ENCODE measurements around the gene MAP2K5. TPM values are rescaled to one million over a fixed set of nuclear protein-coding genes. Genes with fewer than 3 reads are reported as not detected.

MAP2K5 gene
- total and polyA plus RNA-seq, 9 of the 15 experiments (the other 6 are each of a cell fraction or from before 2014, with no cell fraction given): 0.41 to 16.5 (median 7.5) TPM

- peak; percentile 53; the same call in 1 of the 2 replicates for TF ChIP-seq SMARCE1 (IDR thresholded peaks at IDR 0.05)
- TF ChIP-seq JUND (IDR thresholded peaks at IDR 0.05; ENCODE audit: borderline replicate concordance, low read depth, low read length): peak; percentile 56; the same call in 1 of the 2 replicates
- TF ChIP-seq JUND (tag; IDR thresholded peaks at IDR 0.05; ENCODE audit: borderline replicate concordance, low read depth, low read length): peak; percentile 62; the same call in 2 of the 3 replicates
- peak; percentile 15 to 47; a peak in 3 of 4 replicates for TF ChIP-seq NRF1 (conservative IDR thresholded peaks at IDR 0.05 in 1 of 2, IDR thresholded peaks at IDR 0.05 in 1 of 2)
- peak; percentile 6; the same call in 1 of the 2 replicates for TF ChIP-seq EP300 (IDR thresholded peaks at IDR 0.05; ENCODE audit: low read length)
- TF ChIP-seq TCF15 (CRISPR knock-in tag; IDR thresholded peaks at IDR 0.05): no peak
- TF ChIP-seq CSDE1 (IDR thresholded peaks at IDR 0.05): peak in 1 of 2 experiments; percentile 19; a peak in 1 of 4 replicates
- 0 out of 2 replicates have a peak, but pooled peaks have one; percentile 51 for TF ChIP-seq HMBOX1 (IDR thresholded peaks at IDR 0.05)
- TF ChIP-seq PKNOX1 (IDR thresholded peaks at IDR 0.05): 0 out of 2 replicates have a peak, but pooled peaks have one; percentile 28
- peak; percentile 82 for TF ChIP-seq E4F1 (CRISPR knock-in tag; IDR thresholded peaks at IDR 0.05; ENCODE audit: borderline replicate concordance)
- no peak for TF ChIP-seq L3MBTL2 (IDR thresholded peaks at IDR 0.05)
- peak; percentile 79 for TF ChIP-seq C11orf30 (IDR thresholded peaks at IDR 0.05; ENCODE audit: low read depth)
- peak; percentile 71 for TF ChIP-seq MAFG (tag; conservative IDR thresholded peaks at IDR 0.05)
- no peak for TF ChIP-seq STAT5A (IDR thresholded peaks at IDR 0.05; ENCODE audit: borderline replicate concordance, low read length)
- no peak for TF ChIP-seq ZNF121 (CRISPR knock-in tag; conservative IDR thresholded peaks at IDR 0.05)
- peak; percentile 10; the same call in 1 of the 2 replicates for TF ChIP-seq ESRRA (IDR thresholded peaks at IDR 0.05; ENCODE audit: borderline replicate concordance, low read depth)
- no peak for TF ChIP-seq ZBTB17 (CRISPR knock-in tag; IDR thresholded peaks at IDR 0.05)
- TF ChIP-seq FOSL1 (tag; conservative IDR thresholded peaks at IDR 0.05): peak; percentile 49; the same call in 1 of the 2 replicates
- TF ChIP-seq ARID1B (IDR thresholded peaks at IDR 0.05): peak; percentile 21; the same call in 1 of the 2 replicates
- no peak for TF ChIP-seq CBX5 (IDR thresholded peaks at IDR 0.05; ENCODE audit: borderline replicate concordance, low read depth)
- TF ChIP-seq GABPA (tag; conservative IDR thresholded peaks at IDR 0.05; ENCODE audit: low read depth): no peak
- 0 out of 2 replicates have a peak, but pooled peaks have one; percentile 37 for TF ChIP-seq LCOR (CRISPR knock-in tag; IDR thresholded peaks at IDR 0.05)
- no peak for TF ChIP-seq TAF15 (IDR thresholded peaks at IDR 0.05; ENCODE audit: low read depth, low read length)
- TF ChIP-seq MAFK (IDR thresholded peaks at IDR 0.05; ENCODE audit: low read length): peak; percentile 65
- TF ChIP-seq ZNF316 (IDR thresholded peaks at IDR 0.05): peak; percentile 34; the same call in 1 of the 2 replicates
- TF ChIP-seq RBM34 (IDR thresholded peaks at IDR 0.05; ENCODE audit: borderline replicate concordance, insufficient read depth, low read length): no peak
- peak; percentile 51; the same call in 1 of the 2 replicates for TF ChIP-seq ZEB2 (IDR thresholded peaks at IDR 0.05)
Observed at GRCh38 chr15:67779549-67780111, 237.1 kb downstream of the MAP2K5 start (continued).
